Fibroblast of skin of right quadriceps (primary cell): ENCODE results near the gene KHK.
"Not testable (repeated sequence)": the region's sequence is repeated elsewhere in the genome, so short reads cannot be mapped to it uniquely, and the experiment has no call there.

ENCODE experiments used
- DNase-seq: peaks from one replicate; pipeline ENCODE4 v3.0.0-alpha.2; 2013

Gene KHK

DNA sequence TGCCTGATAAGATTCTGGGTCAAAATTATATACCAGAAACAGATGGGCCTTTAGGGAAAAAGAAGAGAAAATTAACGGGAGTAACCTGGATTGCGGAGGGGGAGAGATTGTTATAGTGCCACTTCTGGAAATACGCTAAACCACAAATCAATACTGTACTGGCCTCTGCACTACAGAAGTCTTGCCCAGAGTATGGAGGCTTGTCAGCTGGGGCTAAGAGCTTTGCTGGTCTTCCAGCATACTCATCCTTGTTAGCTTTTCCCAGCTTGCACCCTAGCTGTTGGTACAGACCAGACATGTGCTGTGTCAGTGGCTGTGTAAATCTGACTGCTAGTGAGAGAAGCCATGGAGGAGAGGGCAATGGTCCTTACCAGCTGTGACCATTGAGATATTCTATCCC is 26.2 kb upstream of the KHK start:
- DNase-seq: no peak

DNA sequence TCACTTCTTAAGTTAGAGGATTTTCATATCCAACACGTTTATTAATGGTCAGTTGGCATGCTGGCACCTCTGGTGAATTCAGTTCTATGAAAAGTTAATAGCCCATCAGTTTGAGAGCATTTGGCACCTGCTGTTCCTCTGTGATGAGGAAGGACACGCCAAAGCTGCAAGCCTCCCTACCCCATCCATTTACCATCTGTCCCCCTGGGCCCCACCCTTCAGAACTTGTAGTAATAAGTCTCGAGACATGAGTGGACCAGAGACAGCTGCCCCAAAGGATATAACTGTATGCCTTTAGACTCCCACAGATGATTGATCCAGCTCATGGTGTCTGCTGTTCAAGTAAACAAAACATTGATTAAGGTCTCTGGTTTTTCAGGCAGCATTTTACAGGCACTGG is 21.4 kb upstream of the KHK start:
- DNase-seq: no peak

DNA sequence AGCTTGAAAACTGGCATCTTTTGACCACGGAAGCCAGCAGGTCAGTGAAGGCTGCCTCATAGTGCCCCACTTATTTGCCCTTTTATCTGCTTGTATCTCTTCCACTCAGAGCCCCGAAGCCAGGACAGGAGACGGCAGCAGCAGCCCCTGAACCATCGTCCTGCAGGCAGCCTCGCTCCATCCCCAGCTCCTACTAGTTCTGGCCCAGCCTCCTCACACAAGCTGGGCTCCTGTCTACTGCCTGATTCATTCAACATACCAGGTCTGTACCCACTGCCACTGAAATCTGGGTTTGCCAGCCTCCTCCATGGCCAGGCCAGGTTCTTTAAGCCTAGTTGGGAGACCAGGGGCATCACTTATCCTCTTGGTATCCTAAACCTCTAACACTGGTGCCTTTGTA is 19.2 kb upstream of the KHK start:
- DNase-seq: no peak

DNA sequence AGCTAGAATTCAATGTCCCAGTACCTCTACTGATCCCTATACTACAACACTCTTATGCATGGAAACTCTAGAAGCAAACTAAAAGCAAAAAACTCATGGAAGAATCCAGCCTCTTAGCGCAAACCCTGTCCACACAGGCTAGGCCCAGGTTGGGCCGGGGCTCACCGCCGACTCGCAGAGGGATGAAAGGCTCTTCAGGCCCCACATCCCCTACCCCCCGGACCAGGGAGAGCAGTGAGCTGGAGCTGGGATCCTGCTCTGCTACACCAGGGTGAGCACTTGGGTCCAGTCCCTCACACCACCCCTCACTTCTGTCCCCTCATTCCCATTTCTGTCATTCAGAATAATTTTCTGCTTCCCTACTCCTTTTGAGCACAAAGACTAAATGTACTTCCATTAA is 17.1 kb upstream of the KHK start:
- no peak for DNase-seq

DNA sequence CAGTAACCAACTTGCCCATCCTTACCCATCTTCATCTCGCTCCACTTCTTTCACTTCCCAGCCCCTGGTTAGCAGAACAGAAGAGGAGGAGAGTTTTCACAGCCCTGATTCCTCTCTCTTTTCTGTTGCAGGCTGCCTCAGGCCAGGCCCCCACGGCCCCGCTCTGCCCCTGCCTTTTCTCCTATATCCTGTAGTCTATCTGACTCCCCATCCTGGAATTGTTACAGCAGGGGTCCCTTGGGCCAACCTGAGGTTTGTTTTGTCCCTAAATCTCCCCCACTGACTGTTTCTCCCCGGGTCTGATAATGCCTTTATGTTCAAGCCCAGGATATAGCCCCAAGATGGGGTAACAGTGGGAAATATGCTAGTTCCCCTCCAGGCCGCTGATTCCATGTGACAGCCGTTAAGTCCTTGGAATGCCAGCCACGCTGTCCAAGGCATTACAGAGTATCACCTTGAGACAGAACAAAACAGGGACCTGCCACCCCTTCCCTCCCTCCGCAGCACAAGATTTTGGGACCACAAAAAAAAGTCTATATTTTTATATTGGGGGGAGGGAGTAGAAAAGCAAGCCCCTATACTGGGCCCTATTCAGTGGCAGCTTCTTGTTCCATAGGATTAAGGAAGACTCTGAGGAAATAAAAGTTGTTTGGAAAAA is 16.5 kb upstream of the KHK start:
- DNase-seq: no peak

DNA sequence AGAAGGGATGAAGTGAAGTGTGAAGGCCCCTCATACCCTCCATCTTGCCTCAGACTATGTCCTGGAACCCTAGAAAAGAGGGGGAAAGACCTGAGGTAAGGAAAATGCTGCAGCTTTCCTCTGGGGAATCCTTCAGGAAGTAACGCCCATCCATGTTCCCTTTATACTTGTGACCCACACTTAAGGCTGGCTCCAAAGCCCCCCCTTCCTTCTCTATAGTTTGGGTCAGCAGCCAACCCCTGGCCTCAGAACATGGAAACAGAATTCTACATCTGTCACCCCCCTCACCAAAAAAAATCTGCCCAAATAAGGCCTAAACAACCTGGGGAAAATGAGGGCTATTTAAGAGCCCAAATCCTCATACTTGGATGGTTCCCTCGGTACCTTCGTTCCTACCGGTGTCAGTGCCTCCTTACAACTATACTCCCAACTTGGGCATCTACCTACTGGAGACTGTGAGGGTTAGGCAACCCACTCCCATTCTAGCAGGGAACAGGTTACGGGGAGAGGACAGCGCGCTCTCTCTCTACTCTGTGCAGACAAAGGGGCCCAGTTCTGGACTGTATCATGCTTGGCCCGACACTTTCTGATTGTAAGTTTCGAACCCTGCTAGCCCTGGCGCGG is 15.8 kb upstream of the KHK start:
- no peak for DNase-seq

DNA sequence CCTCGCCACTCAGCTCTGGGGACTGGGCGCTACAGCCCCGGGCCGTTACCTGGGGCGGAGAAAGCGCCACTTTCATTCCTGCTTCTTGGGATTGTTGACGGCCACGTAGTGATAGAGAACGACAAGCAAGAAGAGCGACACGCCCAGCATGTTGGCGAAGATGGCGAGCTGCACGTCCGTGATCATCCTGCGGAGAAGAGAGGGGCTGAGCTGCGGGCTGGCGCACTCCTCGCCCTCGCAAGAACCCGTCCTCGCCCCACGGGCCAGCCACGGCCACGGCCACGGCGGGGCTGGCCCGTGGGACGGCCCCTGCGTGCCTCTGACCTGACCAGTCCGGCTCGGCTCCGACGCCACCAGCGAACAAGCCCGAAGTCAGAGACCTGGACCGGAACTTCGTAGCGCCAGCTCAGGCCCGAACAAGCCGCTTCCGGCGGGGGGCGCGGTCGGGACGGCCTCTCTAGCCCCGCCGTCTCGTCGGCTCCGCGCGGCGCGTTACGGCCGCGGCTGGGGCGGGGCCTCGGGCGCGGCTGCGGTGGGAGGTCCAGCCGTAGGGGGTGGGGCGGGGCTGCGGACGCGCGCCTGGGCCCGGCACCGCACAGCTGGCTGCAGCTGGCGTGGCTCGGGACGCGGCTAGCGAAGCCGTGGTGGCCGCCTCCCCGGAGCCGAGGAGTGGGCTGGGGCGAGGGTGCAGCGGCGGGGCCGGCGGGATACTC is 15.1 kb upstream of the KHK start, which contains the start of gene OST4:
Gene OST4 (minus strand): TSS at position 378 of the 713 bp plus-strand sequence.
- peak; percentile 93 for DNase-seq

DNA sequence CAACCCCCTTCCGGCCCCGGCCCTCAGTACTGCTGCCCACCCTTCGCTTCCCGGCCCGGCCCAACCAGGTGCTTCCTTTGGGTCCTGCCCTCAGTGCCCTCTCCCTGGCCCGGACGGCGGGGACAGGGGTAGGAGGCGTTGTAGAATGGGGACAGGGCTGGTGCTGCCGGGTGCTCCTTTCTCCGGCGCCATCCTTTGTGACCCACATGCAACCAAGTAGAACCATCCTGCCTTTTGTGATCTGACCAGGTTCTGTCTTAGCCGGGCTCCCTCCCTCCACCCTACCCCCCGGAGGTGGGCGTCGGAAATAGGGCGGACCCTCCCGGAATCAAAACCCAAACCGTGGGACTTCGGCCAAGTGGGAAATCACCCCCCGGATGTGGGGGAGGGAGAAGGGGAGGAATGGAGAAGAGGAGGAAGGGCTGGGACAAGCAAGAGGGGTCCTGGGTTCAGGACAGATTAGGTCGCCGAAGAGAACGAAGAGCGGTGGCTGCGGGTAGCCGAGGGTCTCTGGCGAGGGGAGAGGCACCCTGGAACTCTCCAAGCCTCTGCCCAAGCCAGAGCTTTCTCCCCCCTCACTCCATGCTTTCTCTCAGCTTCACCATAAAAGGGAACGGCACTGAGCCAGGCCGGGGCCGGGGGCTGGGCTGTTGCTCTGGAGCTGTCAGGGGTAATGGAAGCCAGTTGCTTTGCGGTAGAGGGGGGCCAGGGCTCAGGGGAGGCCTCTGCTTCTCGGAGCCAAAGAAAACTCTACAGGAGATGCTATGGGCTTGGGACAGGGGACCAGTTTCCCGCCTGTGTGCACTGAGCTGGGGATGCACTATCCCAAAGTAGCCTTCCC is 14.4 kb upstream of the KHK start:
- peak; percentile 91 for DNase-seq

DNA sequence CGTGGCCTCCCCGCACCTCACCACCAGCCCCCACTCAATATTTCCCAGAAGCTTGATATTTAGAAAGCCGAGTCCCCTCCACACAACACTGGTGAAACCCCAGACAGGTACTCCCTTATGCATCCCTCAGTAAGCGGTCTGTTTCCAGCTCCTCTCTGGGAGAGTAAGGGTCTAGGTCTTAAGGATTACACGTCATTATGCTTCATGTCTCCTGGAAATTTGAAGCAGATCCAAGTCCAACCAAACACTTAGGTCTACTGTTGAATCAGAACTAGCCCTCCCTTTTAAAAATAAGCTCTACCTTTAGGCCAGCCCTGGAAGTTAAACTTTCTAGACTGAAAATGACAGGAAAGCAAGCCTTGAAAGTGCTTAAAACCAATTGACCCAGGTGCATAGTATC is 13.7 kb upstream of the KHK start:
- peak; percentile 73 for DNase-seq

DNA sequence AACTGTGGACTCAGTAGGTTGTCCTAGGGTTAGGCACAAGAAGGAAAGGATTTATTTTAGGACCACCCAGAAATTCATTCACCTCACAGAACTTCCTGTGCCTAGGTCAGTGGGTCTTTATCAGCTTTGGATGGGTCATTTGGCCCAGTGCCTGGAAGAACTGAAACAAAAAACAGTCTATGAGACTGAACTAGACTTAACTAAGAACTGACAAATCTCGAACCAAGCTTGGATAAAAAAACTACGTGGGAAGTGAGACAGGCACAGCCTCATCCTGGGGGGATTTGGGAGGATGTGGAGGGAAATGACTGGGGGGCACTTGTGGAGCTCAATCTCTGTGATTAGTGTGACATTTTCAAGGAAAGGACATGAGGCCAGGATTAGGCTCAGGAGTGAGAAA is 12.8 kb upstream of the KHK start:
- DNase-seq: no peak

DNA sequence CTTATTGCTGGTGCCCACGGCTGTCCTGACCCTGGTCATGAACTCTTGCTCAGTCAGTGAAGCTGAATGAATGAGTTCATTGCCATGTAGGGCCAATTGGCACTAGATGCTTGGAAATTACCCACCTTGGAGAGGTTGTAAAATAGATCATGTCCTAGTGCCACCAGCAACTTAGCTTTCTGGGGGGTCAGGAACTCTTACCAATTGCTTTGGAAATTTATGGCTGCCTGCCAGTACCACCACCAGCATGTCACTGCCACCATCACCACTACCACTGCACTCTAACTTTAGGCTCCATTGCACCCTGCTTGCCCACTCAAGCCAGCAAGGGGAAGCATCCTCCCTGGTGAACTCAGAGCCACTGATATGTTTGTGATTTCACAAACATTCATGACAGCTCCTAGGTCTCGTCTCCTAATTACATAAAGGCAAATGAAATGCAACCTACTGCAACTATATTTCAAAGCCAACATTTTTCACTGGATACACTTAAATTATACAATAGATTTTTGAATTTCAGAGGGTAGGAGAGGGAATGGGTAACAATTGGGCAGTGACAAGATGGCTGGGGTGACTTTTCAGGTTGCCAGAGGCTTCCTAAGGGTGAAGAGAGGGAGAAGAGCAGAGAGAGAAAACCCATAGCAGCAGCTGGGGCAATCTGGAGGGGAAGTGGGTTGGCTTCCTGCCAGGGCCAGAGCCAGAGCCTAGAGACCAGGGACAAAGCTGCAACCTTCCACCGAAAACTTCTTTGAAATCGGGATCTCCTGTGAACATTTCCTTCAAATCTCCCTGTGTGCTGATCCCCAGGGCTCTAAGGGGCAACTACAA is 11.6 kb upstream of the KHK start:
- peak; percentile 42 for DNase-seq

DNA sequence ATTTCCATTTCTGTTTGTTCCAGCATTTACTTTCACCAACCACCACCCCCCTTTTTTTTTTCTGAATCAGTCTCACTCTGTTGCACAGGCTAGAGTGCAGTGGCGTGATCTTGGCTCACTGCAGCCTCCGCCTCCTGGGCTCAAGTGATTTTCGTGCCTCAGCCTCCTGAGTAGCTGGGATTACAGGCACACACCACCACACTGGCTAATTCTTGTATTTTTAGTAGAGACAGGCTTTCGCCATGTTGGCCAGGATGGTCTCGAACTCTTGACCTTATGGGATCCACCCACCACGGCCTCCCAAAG is 11.1 kb upstream of the KHK start:
- not testable (repeated sequence) for DNase-seq

DNA sequence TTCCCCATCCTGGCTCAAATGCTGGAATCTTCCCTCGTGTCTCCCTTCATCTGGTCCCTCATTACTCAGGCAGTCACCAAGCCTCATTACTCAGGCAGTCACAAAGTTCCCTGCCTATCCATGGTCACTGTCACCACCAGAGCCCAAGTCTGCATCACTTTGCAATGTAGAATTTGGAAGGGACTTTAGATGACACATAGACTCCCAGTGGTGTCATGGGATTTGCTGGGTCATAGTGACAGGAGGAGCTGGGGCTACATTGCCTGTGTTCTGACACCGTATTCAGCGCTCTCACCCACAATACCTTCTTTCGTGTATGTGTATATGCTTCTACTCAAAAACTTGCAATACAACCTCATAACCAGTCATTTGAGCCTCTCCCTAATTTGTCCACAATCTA is 10.2 kb upstream of the KHK start:
- no peak for DNase-seq

DNA sequence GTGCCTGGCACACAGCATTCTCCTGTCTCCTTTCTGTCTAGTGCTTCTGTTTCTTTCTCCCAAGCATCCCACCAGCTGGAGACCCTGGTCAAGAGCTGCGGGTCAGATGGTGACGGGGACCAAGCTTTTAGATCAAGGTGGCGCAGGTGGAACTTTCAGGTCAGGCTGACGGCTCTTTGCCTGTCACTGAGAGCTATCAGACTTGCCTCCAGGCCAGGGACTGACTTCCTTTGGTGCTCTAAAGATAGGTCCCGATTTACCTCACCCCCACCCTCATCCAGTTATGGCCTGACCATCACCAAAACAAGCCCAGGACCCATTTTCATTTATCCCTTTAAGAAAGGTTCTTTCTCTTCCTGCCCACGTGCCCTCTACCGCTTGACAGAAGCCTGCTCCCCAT is 9.3 kb upstream of the KHK start:
- DNase-seq: no peak

DNA sequence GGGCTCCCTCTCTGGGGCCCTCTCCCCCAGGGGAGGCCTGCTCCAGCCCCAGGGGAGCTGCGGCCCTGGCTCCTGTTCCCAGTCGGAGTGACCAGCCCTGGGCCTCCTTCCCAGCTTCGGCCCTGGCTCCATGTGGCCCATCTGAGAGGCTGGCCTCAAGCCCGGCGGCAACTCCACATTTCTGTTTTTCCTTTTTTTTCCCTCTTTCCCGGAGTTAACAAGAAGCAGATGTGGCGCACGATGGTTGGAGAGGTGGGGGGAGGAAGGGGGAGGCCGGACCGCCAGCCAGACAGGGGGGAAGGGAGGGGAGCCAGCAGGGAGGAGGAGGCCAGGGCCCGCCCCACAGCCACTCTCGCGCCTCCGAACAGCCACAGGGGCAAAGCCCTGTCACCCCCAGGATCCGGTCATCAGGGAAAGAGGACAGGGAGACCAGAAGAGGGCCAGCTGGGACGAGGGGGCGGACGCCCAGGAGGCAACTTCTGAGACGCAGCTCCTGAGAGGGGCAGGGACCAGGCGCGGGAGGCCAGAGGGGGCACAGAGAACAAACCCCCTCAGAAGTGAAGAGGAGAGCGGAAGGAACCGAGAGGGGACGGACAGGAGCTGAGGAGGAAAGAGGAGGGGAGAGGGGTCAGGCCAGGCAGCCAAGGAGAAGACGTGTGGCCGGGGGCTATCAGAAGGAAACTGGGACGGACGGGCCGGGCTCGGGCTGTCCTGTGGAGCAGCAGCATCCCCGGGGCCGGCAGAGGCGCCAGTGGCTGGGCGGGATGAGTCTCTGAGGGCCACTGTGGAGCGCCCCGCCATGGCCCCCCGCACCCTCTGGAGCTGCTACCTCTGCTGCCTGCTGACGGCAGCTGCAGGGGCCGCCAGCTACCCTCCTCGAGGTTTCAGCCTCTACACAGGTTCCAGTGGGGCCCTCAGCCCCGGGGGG is 8.0 kb upstream of the KHK start, which contains the start of gene EMILIN1:
Gene EMILIN1 (plus strand): TSS at position 349 of the 928 bp plus-strand sequence. CDS start 451 bp downstream, at position 800.
- peak; percentile 97 for DNase-seq

DNA sequence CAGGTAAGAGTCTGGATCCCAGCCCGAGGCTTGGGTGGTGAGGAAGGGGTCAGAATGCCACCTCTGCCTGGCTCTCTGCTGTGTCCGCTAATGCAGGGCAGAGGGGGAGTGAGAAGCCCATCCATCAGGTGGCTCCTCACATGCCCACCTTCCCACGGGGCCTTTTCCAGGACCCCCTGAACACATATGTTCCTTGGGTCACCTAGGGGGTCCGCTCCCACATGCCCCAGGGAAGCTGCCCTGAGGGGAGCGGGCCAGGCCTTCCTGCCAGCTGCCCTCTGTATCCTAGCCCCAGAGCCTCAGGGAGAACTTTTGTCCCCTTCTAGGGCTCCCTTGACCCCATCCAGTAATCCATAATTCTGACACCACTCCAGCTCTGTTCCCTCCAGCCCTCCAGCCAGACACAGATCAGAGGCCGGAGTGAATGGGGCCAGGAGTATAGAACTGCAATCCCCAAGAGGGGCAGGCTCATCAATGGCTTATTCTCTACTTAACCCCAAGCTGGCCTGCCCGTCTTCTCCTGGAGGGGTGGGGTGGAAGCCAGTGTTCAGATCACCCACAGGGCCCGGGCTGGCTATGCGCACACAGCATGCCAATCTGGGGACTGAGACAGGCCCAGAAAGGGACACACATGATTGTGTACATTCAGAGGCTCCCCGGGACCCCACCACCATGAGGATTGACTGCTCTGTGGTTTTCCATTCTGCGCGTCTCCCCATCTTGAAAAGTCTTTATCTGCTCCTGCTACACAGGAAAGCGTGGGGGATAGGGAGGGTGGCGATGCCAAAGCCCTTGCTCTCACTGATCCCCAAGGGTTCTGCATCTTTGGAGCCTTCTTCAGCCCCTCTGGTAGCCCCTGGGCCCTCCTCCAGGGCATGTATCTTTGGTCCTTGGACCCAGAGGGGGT is 7.1 kb upstream of the KHK start:
- DNase-seq: no peak

DNA sequence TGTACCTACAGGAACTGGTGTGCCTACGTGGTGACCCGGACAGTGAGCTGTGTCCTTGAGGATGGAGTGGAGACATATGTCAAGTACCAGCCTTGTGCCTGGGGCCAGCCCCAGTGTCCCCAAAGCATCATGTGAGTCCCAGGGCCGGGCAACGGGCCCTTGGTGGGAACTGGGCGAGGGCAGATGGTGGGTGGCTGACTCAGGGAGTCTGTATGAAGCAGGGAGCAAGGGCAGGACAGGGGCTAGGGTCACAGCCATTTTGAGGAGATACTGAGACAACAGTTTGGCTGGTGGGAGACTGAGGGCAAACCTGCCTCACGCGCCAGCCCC is 6.5 kb upstream of the KHK start:
- no peak for DNase-seq

DNA sequence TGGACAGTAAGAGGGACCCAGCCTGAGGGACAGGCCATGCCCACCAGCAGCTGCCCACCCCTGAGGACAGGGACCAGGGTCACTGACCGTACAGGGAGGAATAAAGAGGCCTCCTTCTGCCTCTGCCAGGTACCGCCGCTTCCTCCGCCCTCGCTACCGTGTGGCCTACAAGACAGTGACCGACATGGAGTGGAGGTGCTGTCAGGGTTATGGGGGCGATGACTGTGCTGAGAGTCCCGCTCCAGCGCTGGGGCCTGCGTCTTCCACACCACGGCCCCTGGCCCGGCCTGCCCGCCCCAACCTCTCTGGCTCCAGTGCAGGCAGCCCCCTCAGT is 6.0 kb upstream of the KHK start:
- DNase-seq: no peak

DNA sequence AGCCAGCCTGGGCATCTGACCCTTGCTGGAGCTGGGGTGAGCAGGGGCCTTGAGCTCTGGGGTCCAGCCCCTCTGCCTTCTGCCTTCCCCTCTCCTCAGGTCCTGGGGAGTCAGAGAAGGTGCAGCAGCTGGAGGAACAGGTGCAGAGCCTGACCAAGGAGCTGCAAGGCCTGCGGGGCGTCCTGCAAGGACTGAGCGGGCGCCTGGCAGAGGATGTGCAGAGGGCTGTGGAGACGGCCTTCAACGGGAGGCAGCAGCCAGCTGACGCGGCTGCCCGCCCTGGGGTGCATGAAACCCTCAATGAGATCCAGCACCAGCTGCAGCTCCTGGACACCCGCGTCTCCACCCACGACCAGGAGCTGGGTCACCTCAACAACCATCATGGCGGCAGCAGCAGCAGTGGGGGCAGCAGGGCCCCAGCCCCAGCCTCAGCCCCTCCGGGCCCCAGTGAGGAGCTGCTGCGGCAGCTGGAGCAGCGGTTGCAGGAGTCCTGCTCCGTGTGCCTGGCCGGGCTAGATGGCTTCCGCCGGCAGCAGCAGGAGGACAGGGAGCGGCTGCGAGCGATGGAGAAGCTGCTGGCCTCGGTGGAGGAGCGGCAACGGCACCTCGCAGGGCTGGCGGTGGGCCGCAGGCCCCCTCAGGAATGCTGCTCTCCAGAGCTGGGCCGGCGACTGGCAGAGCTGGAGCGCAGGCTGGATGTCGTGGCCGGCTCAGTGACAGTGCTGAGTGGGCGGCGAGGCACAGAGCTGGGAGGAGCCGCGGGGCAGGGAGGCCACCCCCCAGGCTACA is 4.4 kb upstream of the KHK start:
- DNase-seq: no peak
